ENCODE results near the gene OR2T33. TPM values are rescaled to one million over a fixed set of nuclear protein-coding genes. Genes with fewer than 3 reads are reported as not detected.
"Not testable (repeated sequence)": the region's sequence is repeated elsewhere in the genome, so short reads cannot be mapped to it uniquely, and the experiment has no call there.

Gene OR2T33
- polyA plus RNA-seq, 1 experiment = not detected

GRCh38 chr1:248303324-248303723 lies 25.5 kb upstream of the OR2T33 start, which contains the start of gene OR2T12:
Gene OR2T12 (minus strand): TSS chr1:248303424. CDS start chr1:248295578, 7,846 bp downstream.
- CTCF ChIA-PET = no interaction called here

GRCh38 chr1:248288391-248288790 lies 10.6 kb upstream of the OR2T33 start:
- no peak for TF ChIP-seq CTCF (IDR thresholded peaks at IDR 0.05; ENCODE audit: insufficient read depth, low read depth, low read length)
- CTCF ChIA-PET = no interaction called here
- no peak overlapping the region for H3K4me3 ChIP-seq (ENCODE audit: low read depth, low read length)

More at GRCh38 chr1:248303324-248303723, 25.5 kb upstream of the OR2T33 start, which contains the start of gene OR2T12:
- Histone ChIP-seq H3K27me3 (ENCODE audit: control insufficient read depth, insufficient read depth, low read length) (no peaks in the 10 kb centered on the region), H3K4me3 (ENCODE audit: low read depth, low read length) (no peak within 1 kb of the TSS), H3K36me3 (ENCODE audit: control insufficient read depth, insufficient read depth, low read length) (no peaks in the 10 kb centered on the region)
- no peak for DNase-seq (ENCODE audit: low read depth)
- no peak for TF ChIP-seq CTCF (IDR thresholded peaks at IDR 0.05; ENCODE audit: insufficient read depth, low read depth, low read length)
- POLR2A ChIA-PET = no interaction called here

GRCh38 chr1:248273225-248273624 lies 4.6 kb downstream of the OR2T33 start:
- CTCF ChIA-PET; H3K36me3 ChIP-seq (ENCODE audit: control insufficient read depth, insufficient read depth, low read length); H3K27me3 ChIP-seq (ENCODE audit: control insufficient read depth, insufficient read depth, low read length); POLR2A ChIA-PET; H3K4me3 ChIP-seq (ENCODE audit: low read depth, low read length); DNase-seq (ENCODE audit: low read depth): not testable (repeated sequence)

More at GRCh38 chr1:248288391-248288790, 10.6 kb upstream of the OR2T33 start:
- DNase-seq (ENCODE audit: low read depth) = no peak
- Histone ChIP-seq H3K36me3 (ENCODE audit: control insufficient read depth, insufficient read depth, low read length) (no peaks in the 10 kb centered on the region), H3K27me3 (ENCODE audit: control insufficient read depth, insufficient read depth, low read length) (no peaks in the 10 kb centered on the region)
- POLR2A ChIA-PET = no interaction called here

- ChIA-PET POLR2A (no interaction called here), CTCF (no interaction called here)
- Histone ChIP-seq H3K36me3 (ENCODE audit: control insufficient read depth, insufficient read depth, low read length) (no peaks in the 10 kb centered on the region), H3K27me3 (ENCODE audit: control insufficient read depth, insufficient read depth, low read length) (no peaks in the 10 kb centered on the region), H3K4me3 (ENCODE audit: low read depth, low read length) (no peak overlapping the region)
- no peak for TF ChIP-seq CTCF (IDR thresholded peaks at IDR 0.05; ENCODE audit: insufficient read depth, low read depth, low read length)
- DNase-seq (ENCODE audit: low read depth) = no peak
Measured at GRCh38 chr1:248268178-248268577, 9.6 kb downstream of the OR2T33 start.

- H3K36me3 ChIP-seq (ENCODE audit: control insufficient read depth, insufficient read depth, low read length); H3K27me3 ChIP-seq (ENCODE audit: control insufficient read depth, insufficient read depth, low read length); DNase-seq (ENCODE audit: low read depth); H3K4me3 ChIP-seq (ENCODE audit: low read depth, low read length); POLR2A ChIA-PET: not testable (repeated sequence)
- CTCF ChIA-PET = interaction anchor here (0.6 to 0.7 kb wide), 2 partner anchors 13 to 66 kb away, joined by 4 to 5 read pairs; no protein-coding TSS in a partner anchor
Measured at GRCh38 chr1:248259309-248259708, 18.5 kb downstream of the OR2T33 start.

- no peaks in the 10 kb centered on the region for H3K27me3 ChIP-seq (ENCODE audit: control insufficient read depth, insufficient read depth, low read length)
- no peak overlapping the region for H3K4me3 ChIP-seq (ENCODE audit: low read depth, low read length)
- no peaks in the 10 kb centered on the region for H3K36me3 ChIP-seq (ENCODE audit: control insufficient read depth, insufficient read depth, low read length)
- DNase-seq (ENCODE audit: low read depth) = no peak
- TF ChIP-seq CTCF (IDR thresholded peaks at IDR 0.05; ENCODE audit: insufficient read depth, low read depth, low read length) = peak; percentile 50
- ChIA-PET POLR2A (no interaction called here), CTCF (no interaction called here)
Measured at GRCh38 chr1:248243204-248243603, 34.6 kb downstream of the OR2T33 start.
